Measurements from ENCODE around the gene ODF4.
"Not testable (repeated sequence)": the region's sequence is repeated elsewhere in the genome, so short reads cannot be mapped to it uniquely, and the experiment has no call there.

Gene ODF4

DNA sequence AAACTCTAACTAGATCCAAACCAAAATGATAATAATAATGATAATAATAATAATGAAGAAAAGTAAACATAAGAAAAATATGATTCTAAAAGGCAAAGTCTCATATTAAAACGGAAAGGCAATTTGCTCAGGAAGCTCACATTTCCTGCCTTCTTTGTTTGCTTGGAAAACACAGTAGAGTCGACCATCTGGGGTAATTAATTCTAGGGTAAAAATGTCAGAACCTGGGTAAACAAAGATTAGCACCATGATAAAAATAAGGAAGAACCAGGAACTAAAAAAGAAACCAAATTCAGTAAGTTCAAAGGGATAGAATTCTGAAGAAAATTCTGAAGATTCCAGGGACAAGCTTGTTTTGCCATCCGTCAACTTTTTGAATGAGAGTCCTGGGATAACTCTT, 20.6 kb downstream of the ODF4 start:
- DNase-seq, result no peak
- in situ Hi-C loops (cut with HindIII; ENCODE audit: low pct_ligation_motif_present, low pct_unique_long_range_greater_than_20kb, low sequenced_read_pairs), result no loop called here

DNA sequence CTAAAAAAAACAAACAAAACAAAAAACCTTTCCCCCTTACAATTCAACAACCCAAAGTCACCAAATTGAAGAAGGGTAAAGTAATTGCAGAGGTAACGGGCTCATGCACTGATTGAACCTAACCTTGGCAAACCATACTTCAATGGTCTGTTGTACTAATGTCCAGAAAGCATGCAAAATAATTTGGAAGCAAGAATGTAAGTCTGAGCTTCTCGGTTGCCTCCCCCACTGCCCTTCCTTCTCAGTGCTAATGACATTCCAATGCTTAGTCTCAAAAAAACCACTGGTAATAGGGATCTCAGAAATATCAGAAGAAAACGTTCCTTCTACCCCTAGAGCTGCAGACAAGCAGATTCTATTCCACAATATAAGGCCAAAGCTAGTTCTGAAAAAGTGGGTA, 21.1 kb downstream of the ODF4 start:
- in situ Hi-C loops (cut with HindIII; ENCODE audit: low pct_ligation_motif_present, low pct_unique_long_range_greater_than_20kb, low sequenced_read_pairs), result no loop called here
- no peak for DNase-seq

DNA sequence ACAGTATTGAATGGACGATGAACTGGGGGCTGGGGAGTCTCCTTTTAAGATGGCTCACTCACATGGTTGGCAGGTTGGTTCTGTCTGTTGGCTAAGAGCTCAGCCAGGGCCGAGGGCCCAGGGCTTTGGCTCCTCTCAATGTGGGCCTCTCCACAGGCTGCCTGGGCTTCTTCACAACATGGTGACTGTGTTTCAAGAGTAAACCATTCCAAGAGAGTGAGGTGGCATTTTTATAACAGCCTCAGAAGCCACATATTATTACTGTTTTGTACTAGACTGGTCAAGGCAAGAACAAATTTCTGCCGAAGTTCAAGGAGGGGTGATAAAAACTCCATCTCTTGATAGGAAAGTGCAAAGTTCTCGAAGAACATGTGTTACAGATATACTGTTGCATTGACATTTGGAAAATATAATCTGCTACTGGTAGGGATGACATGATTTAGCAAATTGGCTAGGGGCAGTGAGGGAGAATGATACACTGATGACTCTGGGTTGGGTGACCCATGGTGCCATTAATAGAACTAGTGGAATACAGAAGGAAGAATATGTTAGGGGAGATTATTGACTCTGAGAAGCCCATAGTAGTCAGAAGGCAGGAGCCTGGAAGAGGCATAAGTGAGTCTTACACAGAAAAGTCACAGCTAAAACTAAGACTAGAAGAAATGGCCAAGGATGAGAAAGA, 23.2 kb downstream of the ODF4 start:
- in situ Hi-C loops (cut with HindIII; ENCODE audit: low pct_ligation_motif_present, low pct_unique_long_range_greater_than_20kb, low sequenced_read_pairs), result no loop called here
- no peak for DNase-seq

DNA sequence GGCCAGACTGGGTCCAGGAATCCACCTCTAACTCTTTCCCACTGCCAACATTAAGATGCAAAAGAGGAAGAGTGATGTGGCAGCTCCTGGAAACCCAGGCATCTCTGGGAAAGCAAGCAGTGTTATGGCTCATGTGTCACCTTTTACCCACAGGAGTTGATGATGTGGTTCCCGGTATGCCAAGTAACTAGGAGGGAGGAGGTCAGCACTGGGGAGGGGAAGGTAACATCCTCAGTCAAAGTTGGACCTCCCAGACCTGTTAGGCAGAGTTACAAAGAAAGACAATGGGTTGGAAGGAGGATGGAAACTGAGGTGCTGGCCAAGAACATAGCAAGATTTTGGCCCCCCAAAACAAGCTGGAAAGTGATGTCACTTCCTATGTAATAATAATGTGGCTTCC, 25.5 kb downstream of the ODF4 start:
- in situ Hi-C loops (cut with HindIII; ENCODE audit: low pct_ligation_motif_present, low pct_unique_long_range_greater_than_20kb, low sequenced_read_pairs), result no loop called here
- DNase-seq, result peak; percentile 26

DNA sequence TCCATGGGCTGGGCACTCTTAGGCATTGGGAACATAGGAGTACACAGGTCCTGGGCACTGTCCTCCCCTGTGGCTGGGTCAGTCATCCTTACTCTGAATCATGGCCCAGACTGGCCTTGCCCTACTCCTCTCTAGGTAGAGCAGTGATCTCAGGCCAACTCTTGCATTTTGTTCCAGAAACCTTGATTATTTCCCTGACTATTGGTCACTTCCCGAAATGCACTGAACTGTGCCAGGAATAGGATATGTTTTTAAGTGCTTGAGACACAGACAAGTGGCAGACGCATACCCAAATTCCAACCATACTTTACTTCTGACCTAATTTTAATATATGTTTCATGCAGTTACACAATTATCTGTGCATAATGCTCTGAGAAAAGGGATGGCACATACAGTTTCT, 26.6 kb downstream of the ODF4 start:
- DNase-seq, result peak; percentile 28
- in situ Hi-C loops (cut with HindIII; ENCODE audit: low pct_ligation_motif_present, low pct_unique_long_range_greater_than_20kb, low sequenced_read_pairs), result no loop called here

DNA sequence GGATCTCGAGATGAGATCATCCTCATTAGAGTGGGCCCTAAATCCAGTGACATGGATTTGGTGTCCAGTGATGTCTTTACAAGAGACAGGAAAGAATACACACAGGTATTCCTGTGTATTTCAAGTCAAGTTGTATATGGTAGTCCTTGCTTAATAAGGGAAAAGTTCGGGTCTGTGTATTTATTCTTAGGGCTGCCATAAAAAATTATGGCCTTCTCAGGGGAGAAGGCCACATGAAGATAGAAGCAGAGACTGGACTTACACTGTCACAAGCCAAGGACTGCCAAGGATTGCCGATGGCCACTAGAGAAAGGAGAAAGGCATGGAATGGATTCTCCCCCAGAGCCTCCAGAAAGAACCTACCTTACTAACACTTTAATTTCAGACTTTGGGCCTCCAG, 28.6 kb downstream of the ODF4 start:
- in situ Hi-C loops (cut with HindIII; ENCODE audit: low pct_ligation_motif_present, low pct_unique_long_range_greater_than_20kb, low sequenced_read_pairs), result no loop called here
- DNase-seq, result no peak

DNA sequence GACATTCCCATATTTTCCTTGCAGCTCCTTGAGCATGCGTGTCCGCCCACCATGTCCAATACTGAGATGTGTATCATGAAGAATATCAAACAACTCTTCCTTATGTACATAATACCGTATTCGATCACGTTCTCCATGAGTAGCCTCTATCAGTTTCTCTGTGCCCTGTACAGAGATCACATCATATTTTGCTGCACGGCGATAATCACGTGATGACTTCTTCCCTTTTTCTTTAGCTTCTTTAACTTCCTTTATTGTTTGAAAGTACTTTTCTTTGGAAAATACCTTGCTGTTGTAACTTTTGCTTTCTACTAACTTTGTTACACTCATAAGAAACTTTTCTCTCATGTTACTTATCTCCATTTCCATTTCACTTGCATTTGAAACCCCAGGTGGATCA, 30.3 kb downstream of the ODF4 start:
- DNase-seq, result no peak
- in situ Hi-C loops (cut with HindIII; ENCODE audit: low pct_ligation_motif_present, low pct_unique_long_range_greater_than_20kb, low sequenced_read_pairs), result no loop called here

DNA sequence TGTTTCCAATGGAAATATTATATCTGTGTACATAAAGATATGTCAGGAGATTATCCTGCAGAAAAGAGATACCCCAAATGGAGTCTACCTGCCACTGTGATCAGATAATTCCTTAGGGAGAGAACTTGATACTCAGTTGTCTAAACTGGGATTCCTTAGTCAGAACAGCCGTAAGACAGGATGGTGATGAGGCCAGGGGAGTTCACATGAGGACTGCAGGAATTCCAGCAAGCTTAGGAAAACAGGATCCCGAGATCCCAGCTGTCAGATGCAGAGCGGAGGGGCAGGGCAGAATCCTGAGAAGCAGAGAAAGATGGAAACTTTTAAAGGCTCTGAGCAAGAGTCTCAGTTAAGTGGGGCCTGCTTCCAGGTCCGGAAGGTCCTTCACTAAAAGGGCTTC, 32.1 kb downstream of the ODF4 start:
- no peak for DNase-seq
- in situ Hi-C loops (cut with HindIII; ENCODE audit: low pct_ligation_motif_present, low pct_unique_long_range_greater_than_20kb, low sequenced_read_pairs), result no loop called here

DNA sequence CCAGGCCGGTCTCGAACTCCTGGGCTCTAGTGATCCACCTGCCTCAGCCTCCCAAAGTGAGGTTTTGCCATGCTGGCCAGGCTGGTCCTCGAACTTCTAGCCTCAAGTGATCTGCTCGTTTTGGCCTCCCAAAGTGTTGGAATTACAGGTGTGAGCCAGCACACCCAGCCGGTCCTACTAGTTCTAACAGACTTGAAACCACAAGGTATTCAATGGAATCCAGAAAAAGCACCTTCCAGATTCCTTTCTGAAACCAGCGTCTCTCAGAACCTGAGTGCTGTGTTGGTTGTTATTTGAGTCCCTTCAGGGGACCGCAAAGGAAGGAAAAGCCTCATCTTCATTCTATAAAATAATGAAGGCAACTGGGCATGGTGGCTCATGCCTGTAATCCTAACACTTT, 32.8 kb downstream of the ODF4 start:
- in situ Hi-C loops (cut with HindIII; ENCODE audit: low pct_ligation_motif_present, low pct_unique_long_range_greater_than_20kb, low sequenced_read_pairs), result no loop called here
- DNase-seq, result no peak

DNA sequence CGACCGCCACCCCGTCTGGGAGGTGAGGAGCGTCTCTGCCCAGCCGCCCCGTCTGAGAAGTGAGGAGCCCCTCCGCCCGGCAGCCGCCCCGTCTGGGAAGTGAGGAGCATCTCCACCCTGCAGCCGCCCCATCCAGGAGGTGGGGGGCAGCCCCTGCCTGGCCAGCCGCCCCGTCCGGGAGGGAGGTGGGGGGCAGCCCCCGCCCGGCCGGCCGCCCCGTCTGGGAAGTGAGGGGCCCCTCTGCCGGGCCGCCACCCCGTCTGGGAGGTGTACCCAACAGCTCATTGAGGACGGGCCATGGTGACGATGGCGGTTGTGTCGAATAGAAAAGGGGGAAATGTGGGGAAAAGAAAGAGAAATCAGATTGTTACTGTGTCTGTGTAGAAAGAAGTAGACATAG, 34.2 kb downstream of the ODF4 start:
- in situ Hi-C loops (cut with HindIII; ENCODE audit: low pct_ligation_motif_present, low pct_unique_long_range_greater_than_20kb, low sequenced_read_pairs); DNase-seq: not testable (repeated sequence)

DNA sequence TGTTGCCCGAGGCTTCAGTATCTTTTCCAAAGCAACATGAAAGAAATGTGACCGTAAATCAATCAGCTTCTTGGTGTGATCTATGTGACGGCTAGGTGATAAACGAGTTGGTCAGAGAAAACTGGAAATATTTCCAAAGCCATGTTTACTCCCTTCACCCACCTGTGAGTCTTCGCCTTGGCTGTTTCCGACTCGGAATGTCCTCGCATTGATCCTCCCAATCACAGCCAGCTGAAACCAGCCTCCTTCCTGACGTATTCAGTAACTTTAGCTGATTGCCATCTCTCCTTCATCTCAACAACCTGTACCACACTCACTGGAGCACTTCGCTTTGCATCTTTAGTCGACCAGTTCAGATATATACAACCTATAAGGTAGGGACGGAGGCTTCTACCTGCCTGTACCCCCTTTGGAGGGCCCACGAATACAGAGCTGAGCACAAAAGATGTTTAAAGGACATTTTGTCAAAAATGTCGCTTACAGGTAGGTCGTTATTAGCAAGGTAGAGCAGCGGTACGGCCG, 36.2 kb downstream of the ODF4 start:
- DNase-seq, result peak; percentile 13

DNA sequence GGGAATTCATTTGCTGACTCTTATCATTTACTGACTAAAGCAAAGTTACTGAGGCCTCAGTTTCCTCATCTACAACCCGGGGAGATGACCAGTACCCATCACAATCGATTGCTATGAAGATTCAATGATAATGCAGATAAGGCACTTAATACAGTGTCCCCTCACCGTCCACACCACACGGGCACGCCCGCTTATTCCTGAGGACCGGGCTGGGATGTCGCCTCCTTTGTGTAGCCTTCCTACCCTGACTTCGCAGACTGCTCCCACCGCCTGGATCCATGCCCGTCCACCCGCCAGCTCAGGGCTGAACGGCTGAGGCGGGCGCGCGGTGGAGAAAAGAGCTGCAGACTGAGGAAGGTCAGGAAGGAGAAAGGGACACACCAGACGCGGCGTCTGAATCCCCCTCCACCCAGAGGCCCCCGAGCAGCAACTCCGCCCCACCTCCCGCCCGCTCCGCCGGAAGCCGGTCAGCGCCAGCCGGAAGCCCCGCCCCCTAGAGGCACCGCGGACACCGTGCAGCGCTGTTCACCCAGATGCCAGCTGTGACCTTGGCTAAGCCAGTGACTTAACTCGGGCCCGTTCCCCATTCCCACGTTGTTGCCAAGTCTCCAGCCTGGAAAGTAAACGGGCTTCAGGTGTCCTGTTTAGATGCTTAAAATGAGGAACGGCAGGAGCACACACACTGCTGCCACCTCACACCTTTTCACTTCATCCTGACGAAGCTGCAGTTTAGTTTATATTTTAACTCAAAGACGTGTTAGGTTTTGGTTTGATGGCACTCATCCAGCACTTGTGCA, 36.8 kb downstream of the ODF4 start, which contains the start of gene KRABD2:
Gene KRABD2 (minus strand): TSS at position 434 of the 797 bp plus-strand sequence.
- in situ Hi-C loops (cut with HindIII; ENCODE audit: low pct_ligation_motif_present, low pct_unique_long_range_greater_than_20kb, low sequenced_read_pairs), result no loop called here
- DNase-seq, result peak; percentile 91

More for the DNA sequence above, 36.2 kb downstream of the ODF4 start:
- in situ Hi-C loops (cut with HindIII; ENCODE audit: low pct_ligation_motif_present, low pct_unique_long_range_greater_than_20kb, low sequenced_read_pairs), result no loop called here

DNA sequence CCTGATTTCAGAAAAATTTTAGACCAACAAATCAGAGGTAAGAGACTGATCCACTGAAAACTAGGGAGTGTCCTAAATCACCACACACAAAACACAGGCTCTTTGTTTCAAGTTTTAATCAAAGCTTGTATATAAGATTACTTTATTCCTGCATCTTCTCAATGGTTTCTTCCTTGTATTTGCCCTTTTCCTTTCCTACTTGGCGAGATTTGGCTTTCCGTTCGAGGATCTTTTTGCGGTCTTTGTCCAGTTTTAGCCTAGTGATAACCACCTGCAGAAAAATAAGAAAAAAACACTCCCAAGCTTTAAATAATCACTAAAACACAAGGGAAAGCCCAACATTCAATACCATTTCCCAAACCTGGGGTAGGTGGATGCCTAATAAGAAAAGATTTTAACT, 37.8 kb downstream of the ODF4 start:
- DNase-seq, result no peak
- in situ Hi-C loops (cut with HindIII; ENCODE audit: low pct_ligation_motif_present, low pct_unique_long_range_greater_than_20kb, low sequenced_read_pairs), result no loop called here

DNA sequence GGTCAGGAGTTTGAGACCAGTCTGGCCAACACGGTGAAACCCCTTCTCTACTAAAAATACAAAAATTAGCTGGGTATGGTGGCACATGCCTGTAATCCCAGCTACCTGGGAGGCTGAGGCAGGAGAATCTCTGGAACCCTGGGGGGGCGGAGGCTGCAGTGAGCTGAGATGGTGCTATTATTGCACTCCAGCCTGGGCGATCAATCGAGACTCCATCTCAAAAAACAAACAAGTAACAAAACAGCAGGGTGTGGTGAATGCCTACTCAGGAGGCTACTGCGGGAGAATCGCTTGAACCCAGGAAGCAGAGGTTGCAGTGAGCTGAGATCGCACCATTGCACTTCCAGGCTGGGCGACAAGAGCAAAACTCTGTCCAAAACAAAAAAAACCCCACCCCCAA, 38.5 kb downstream of the ODF4 start:
- in situ Hi-C loops (cut with HindIII; ENCODE audit: low pct_ligation_motif_present, low pct_unique_long_range_greater_than_20kb, low sequenced_read_pairs); DNase-seq: not testable (repeated sequence)

DNA sequence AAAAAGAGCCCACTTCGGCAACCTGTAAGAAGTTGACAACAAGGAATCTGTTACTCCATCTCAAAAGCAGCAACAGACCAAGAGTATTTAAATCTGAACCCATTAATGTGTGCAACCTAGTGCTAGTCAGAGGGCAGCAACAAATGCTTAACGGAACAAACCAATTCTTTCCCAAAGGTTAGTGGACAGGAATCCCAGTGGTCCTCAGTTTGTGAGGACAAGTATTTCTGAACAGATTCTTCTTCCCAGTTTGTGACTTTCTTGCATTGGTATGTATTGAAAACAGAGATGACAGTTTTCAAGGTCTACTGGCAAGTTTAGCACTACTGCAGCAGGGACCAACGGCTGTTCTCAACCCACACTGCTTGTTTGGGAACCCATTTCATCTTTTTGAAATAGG, 40.4 kb downstream of the ODF4 start:
- DNase-seq, result no peak
- in situ Hi-C loops (cut with HindIII; ENCODE audit: low pct_ligation_motif_present, low pct_unique_long_range_greater_than_20kb, low sequenced_read_pairs), result no loop called here

DNA sequence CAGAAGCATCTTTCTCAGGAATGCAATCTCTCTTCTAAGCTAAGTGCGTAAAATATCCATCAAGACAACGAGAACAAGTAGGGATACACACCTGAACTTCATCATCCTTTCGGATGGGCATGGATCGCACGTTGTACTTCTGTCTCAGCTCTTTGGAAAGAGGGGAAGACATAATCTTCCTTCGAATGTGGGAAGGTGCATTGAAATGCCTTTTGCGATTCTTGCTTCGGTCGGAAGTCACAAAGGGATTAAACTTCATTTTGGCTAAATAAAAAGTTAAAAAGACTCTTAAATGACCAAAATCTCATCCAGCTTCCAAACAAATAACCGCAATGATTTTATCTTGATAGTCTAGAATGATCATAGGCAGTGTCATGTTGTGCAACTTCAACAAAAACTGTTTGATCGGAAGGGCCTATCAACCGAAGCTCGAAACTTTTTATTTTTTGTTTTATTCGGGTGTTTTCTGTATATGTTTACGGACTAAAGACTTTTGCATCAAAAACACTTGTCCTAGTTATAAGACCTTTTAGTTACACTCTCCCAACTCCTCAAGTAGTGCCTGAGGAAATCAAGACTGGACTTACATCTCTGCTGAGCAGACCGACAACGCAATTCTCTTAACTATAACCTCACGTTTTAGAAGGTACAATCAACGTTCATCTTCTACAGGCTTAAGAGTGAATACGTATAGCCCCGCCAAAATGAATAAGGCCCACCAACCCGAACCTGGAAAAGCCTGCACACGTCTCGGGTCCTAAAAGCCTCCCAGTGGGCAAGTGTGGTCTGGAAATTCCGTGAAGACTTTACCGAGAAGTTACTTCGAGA, 42.6 kb downstream of the ODF4 start:
- in situ Hi-C loops (cut with HindIII; ENCODE audit: low pct_ligation_motif_present, low pct_unique_long_range_greater_than_20kb, low sequenced_read_pairs), result no loop called here
- DNase-seq, result peak; percentile 24

DNA sequence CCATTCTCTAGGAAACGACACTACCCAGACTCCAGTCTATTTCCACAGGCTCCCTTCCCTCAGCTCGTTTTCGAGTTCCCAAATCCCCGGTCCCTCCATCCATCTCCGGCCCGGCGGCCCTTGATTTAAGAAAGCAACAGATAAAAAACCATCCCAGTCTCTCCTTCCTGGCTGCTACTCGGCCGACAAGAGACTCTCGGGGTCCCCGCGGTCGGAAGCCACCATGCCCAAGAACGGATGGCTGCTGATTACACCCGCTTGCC, 43.2 kb downstream of the ODF4 start:
- in situ Hi-C loops (cut with HindIII; ENCODE audit: low pct_ligation_motif_present, low pct_unique_long_range_greater_than_20kb, low sequenced_read_pairs), result no loop called here
- DNase-seq, result no peak

DNA sequence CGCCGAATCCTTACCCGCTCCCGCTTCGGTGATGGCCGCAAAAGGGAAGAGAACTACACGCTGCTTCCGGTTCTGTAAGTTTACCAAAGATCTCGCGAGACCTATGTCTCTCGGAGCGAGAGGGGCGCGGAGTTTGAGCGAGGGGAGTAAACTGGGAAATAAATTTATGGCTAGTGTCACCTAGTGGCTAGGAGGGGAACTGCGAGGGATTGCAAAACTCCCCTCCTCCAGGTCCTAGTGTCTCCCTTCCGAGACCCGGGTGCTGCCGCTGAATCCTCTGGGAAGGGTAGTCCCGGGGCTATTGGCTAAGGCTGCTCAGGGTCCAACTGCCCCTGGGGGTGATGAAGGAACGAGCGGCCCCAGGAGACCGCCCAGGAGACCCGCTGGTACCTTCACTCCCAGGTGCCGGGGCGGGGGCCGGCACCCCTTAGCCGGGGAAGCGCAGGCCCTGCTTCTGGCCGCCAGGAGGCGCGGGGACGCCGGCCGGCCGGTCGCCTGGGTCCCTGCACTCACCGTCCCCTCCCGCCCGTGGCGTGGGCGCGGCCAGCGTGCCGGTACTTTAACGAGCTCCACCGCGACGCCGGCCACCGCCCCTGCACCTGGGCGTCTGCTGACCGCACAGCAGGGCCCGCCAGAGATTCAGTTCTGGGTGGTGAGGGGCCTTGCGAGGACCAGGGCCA, 43.6 kb downstream of the ODF4 start, which contains the start of gene RPL26:
Gene RPL26 (minus strand): TSS at position 51 of the 680 bp plus-strand sequence. CDS start 883 bp downstream, outside the sequence.
- in situ Hi-C loops (cut with HindIII; ENCODE audit: low pct_ligation_motif_present, low pct_unique_long_range_greater_than_20kb, low sequenced_read_pairs), result no loop called here
- peak; percentile 100 for DNase-seq
